T follicular helper cell (primary cell): ENCODE results near the gene PSMG2.
"Not testable (repeated sequence)": the region's sequence is repeated elsewhere in the genome, so short reads cannot be mapped to it uniquely, and the experiment has no call there.

Experiments used
- DNase-seq: peaks from one replicate; pipeline ENCODE4 v3.0.0-alpha.2; 2020; ENCODE audit warnings: low read depth

Gene PSMG2

GRCh38 chr18:12722731-12723130 lies 19.9 kb downstream of the PSMG2 start:
- no peak for DNase-seq

- no peak for DNase-seq
Measured at GRCh38 chr18:12726331-12726730, 23.5 kb downstream of the PSMG2 start.

- DNase-seq = peak; percentile 51
Measured at GRCh38 chr18:12726774-12727550, 24.1 kb downstream of the PSMG2 start.

GRCh38 chr18:12737243-12737902 lies 34.5 kb downstream of the PSMG2 start:
- DNase-seq = no peak

GRCh38 chr18:12741351-12741750 lies 38.5 kb downstream of the PSMG2 start:
- DNase-seq = no peak

GRCh38 chr18:12742453-12742852 lies 39.6 kb downstream of the PSMG2 start:
- DNase-seq = no peak

- no peak for DNase-seq
Measured at GRCh38 chr18:12744103-12744502, 41.3 kb downstream of the PSMG2 start.

- no peak for DNase-seq
Measured at GRCh38 chr18:12745095-12745795, 42.4 kb downstream of the PSMG2 start.

- DNase-seq = no peak
Measured at GRCh38 chr18:12747530-12748315, 44.9 kb downstream of the PSMG2 start.

GRCh38 chr18:12748671-12749070 lies 45.8 kb downstream of the PSMG2 start:
- DNase-seq = no peak

GRCh38 chr18:12749121-12749520 lies 46.3 kb downstream of the PSMG2 start:
- DNase-seq = no peak

- no peak for DNase-seq
Measured at GRCh38 chr18:12750076-12750714, 47.4 kb downstream of the PSMG2 start.

- DNase-seq = no peak
Measured at GRCh38 chr18:12750715-12751502, 48.1 kb downstream of the PSMG2 start.

- DNase-seq = no peak
Measured at GRCh38 chr18:12751503-12751884, 48.7 kb downstream of the PSMG2 start.

- no peak for DNase-seq
Measured at GRCh38 chr18:12751891-12752290, 49.0 kb downstream of the PSMG2 start.

GRCh38 chr18:12754511-12754910 lies 51.7 kb downstream of the PSMG2 start:
- no peak for DNase-seq

GRCh38 chr18:12755606-12756005 lies 52.8 kb downstream of the PSMG2 start:
- DNase-seq = not testable (repeated sequence)

GRCh38 chr18:12756619-12757239 lies 53.9 kb downstream of the PSMG2 start:
- not testable (repeated sequence) for DNase-seq

- DNase-seq = not testable (repeated sequence)
Measured at GRCh38 chr18:12758566-12758965, 55.7 kb downstream of the PSMG2 start.

- no peak for DNase-seq
Measured at GRCh38 chr18:12765126-12765525, 62.3 kb downstream of the PSMG2 start.
